H1 (cell line): Measurements from ENCODE around the gene NUBPL. TPM values are rescaled to one million over a fixed set of nuclear protein-coding genes. Genes with fewer than 3 reads are reported as not detected.

Source experiments
- CTCF ChIA-PET: fragments of 300-600 bp; sonication (Branson Sonifier 250); formaldehyde crosslinking; loops from one replicate; lab custom pipeline; 2021; ENCODE audit not compliant: partially characterized antibody; lab: Charles Lee
- POLR2A ChIA-PET: fragments of 300-600 bp; sonication (Branson Sonifier 250); formaldehyde crosslinking; loops from one replicate; lab custom pipeline; 2021; ENCODE audit warnings: inconsistent platforms; ENCODE audit not compliant: partially characterized antibody; lab: Charles Lee
- DNase-seq, 2 experiments: peaks; one replicate each; pipeline versions ENCODE4 v3.0.0 to v3.0.0-alpha.2; 2010 to 2022; ENCODE audit warnings: low spot score in 2 of 2, low read depth in 1 of 2, mixed read lengths in 1 of 2
- FAIRE-seq: peaks from 2 replicates; lab custom pipeline; 2011; peaks lifted over from hg19 to GRCh38; lab: Jason Lieb, UNC
- H2AFZ ChIP-seq: 2 replicates; pipeline ENCODE4 v1.8.1; 2012; ENCODE audit warnings: low read length, inconsistent platforms
- H2AK5ac ChIP-seq: 2 replicates; pipeline ENCODE4 v1.6.1; 2013; ENCODE audit warnings: low read depth, low read length
- H2BK120ac ChIP-seq: replicated peaks from 2 replicates; pipeline ENCODE3; 2013; ENCODE audit warnings: low read depth, low read length, inconsistent platforms
- H2BK12ac ChIP-seq: 2 replicates; pipeline ENCODE4 v1.6.1; 2013; ENCODE audit warnings: low read depth, low read length
- H2BK15ac ChIP-seq: 2 replicates; pipeline ENCODE4 v1.6.1; 2013; ENCODE audit warnings: low read length
- H2BK20ac ChIP-seq: 2 replicates; pipeline ENCODE4 v1.6.1; 2013; ENCODE audit warnings: low read length
- H2BK5ac ChIP-seq: 2 replicates; pipeline ENCODE4 v1.6.1; 2013; ENCODE audit warnings: low read depth, low read length
- H3K14ac ChIP-seq: 2 replicates; pipeline ENCODE4 v1.6.1; 2013; ENCODE audit warnings: inconsistent platforms; ENCODE audit not compliant: insufficient read length
- H3K18ac ChIP-seq: 2 replicates; pipeline ENCODE4 v1.6.1; 2013; ENCODE audit warnings: low read length; ENCODE audit errors: extremely low read depth
- H3K23ac ChIP-seq: 2 replicates; pipeline ENCODE4 v1.6.1; 2013; ENCODE audit warnings: inconsistent platforms; ENCODE audit not compliant: insufficient read length
- H3K23me2 ChIP-seq: 2 replicates; pipeline ENCODE4 v1.6.1; 2013; ENCODE audit warnings: low read depth, low read length
- H3K27ac ChIP-seq: 2 replicates; pipeline ENCODE4 v1.6.1; 2011; ENCODE audit warnings: low read depth, low read length, inconsistent platforms
- H3K27me3 ChIP-seq, 4 experiments: replicated peaks in 1 of 4; 1 replicate in 1 of 4; 2 replicates in 3 of 4; pipeline versions ENCODE4 v1.6.1 to v1.8.1; 2011 to 2013; ENCODE audit warnings: low read length in 3 of 4, mild to moderate bottlenecking in 3 of 4, inconsistent platforms in 2 of 4, mixed read lengths in 2 of 4, moderate library complexity in 1 of 4; ENCODE audit not compliant: control insufficient read depth in 3 of 4, insufficient read depth in 3 of 4; ENCODE audit errors: extremely low read depth in 1 of 4
- H3K36me3 ChIP-seq, 4 experiments: 2 replicates each; pipeline versions ENCODE4 v1.6.1 to v1.8.1; 2011 to 2013; ENCODE audit warnings: mild to moderate bottlenecking in 4 of 4, low read length in 3 of 4, moderate library complexity in 2 of 4, control low read depth in 1 of 4, inconsistent platforms in 1 of 4; ENCODE audit not compliant: insufficient read depth in 4 of 4, control insufficient read depth in 2 of 4
- H3K4ac ChIP-seq: replicated peaks from 2 replicates; pipeline ENCODE3; 2013; ENCODE audit warnings: low read length, low read depth, mixed read lengths, inconsistent platforms; ENCODE audit not compliant: insufficient read length
- H3K4me1 ChIP-seq, 4 experiments: replicated peaks in 1 of 4; 1 replicate in 1 of 4; 2 replicates in 3 of 4; pipeline versions ENCODE4 v1.6.1 to v1.8.1; 2011 to 2013; ENCODE audit warnings: low read length in 3 of 4, inconsistent platforms in 2 of 4, mixed read lengths in 1 of 4; ENCODE audit not compliant: insufficient read depth in 4 of 4, control insufficient read depth in 3 of 4
- H3K4me2 ChIP-seq, 2 experiments: 2 replicates each; pipeline versions ENCODE4 v1.6.1 to v1.8.1; 2011 to 2013; ENCODE audit warnings: low read depth in 2 of 2, low read length in 2 of 2, control low read depth in 1 of 2, inconsistent platforms in 1 of 2, mild to moderate bottlenecking in 1 of 2; ENCODE audit not compliant: insufficient read depth in 1 of 2
- H3K4me3 ChIP-seq, 4 experiments: fragments of 200-600, 300-600 bp in 1 of 4; sonication (generic), shearing (Covaris generic), sonication (Bioruptor Twin) in 1 of 4; 2 replicates each; pipeline versions ENCODE4 v1.5.1 to v1.8.1; 2011 to 2016; ENCODE audit warnings: low read length in 4 of 4, low read depth in 3 of 4, control low read depth in 2 of 4, inconsistent platforms in 2 of 4, mild to moderate bottlenecking in 2 of 4, mixed read lengths in 1 of 4, moderate library complexity in 1 of 4; ENCODE audit not compliant: insufficient read depth in 2 of 4; ENCODE audit errors: extremely low read depth in 1 of 4
- H3K56ac ChIP-seq: replicated peaks from 2 replicates; pipeline ENCODE3; 2013; ENCODE audit warnings: low read depth, mild to moderate bottlenecking, mixed read lengths, low read length, inconsistent platforms; ENCODE audit not compliant: insufficient read length
- H3K79me1 ChIP-seq: 2 replicates; pipeline ENCODE4 v1.6.1; 2013; ENCODE audit warnings: low read depth, low read length, control low read depth
- H3K79me2 ChIP-seq, 2 experiments: 2 replicates each; pipeline versions ENCODE4 v1.6.1 to v1.8.1; 2012 to 2013; ENCODE audit warnings: low read length in 2 of 2, mild to moderate bottlenecking in 2 of 2, inconsistent platforms in 1 of 2; ENCODE audit not compliant: insufficient read depth in 2 of 2, control insufficient read depth in 1 of 2
- H3K9ac ChIP-seq, 4 experiments: replicated peaks in 1 of 4; 1 replicate in 1 of 4; 2 replicates in 3 of 4; pipeline versions ENCODE4 v1.6.1 to v1.8.1; 2011 to 2013; ENCODE audit warnings: low read depth in 3 of 4, low read length in 3 of 4, control low read depth in 2 of 4, mild to moderate bottlenecking in 2 of 4, moderate library complexity in 2 of 4, inconsistent platforms in 1 of 4; ENCODE audit errors: extremely low read depth in 1 of 4
- H3K9me3 ChIP-seq, 2 experiments: 2 replicates each; pipeline versions ENCODE4 v1.6.1 to v1.8.1; 2012 to 2013; ENCODE audit warnings: mild to moderate bottlenecking in 2 of 2, moderate library complexity in 2 of 2, control low read depth in 1 of 2, inconsistent platforms in 1 of 2, low read depth in 1 of 2, low read length in 1 of 2, mixed read lengths in 1 of 2; ENCODE audit not compliant: insufficient read depth in 2 of 2
- H4K20me1 ChIP-seq, 2 experiments: replicated peaks in 1 of 2; 2 replicates each; pipeline versions ENCODE3 to v1.8.1; 2011 to 2013; ENCODE audit warnings: inconsistent platforms in 2 of 2, low read length in 2 of 2, mild to moderate bottlenecking in 1 of 2; ENCODE audit not compliant: insufficient read depth in 2 of 2, control insufficient read depth in 1 of 2
- H4K5ac ChIP-seq: 2 replicates; pipeline ENCODE4 v1.6.1; 2013; ENCODE audit warnings: low read length, low read depth, mixed read lengths, inconsistent platforms; ENCODE audit not compliant: insufficient read length
- H4K8ac ChIP-seq: 2 replicates; pipeline ENCODE4 v1.8.0; 2013; ENCODE audit warnings: mild to moderate bottlenecking, moderate library complexity, low read length, inconsistent platforms; ENCODE audit not compliant: insufficient read depth; ENCODE audit errors: extremely low read depth
- H4K91ac ChIP-seq: replicated peaks from 2 replicates; pipeline ENCODE3; 2013; ENCODE audit warnings: low read length, mixed read lengths, inconsistent platforms; ENCODE audit not compliant: insufficient read length
- BRCA1 ChIP-seq: IDR thresholded peaks from 2 replicates; pipeline ENCODE4 v1.6.1; 2012; ENCODE audit warnings: low read depth, low read length, improper control_type of control experiment
- CHD1 ChIP-seq: IDR thresholded peaks from 2 replicates; pipeline ENCODE4 v1.6.1; 2012; ENCODE audit warnings: low read depth, low read length, improper control_type of control experiment
- CHD2 ChIP-seq: IDR thresholded peaks from 2 replicates; pipeline ENCODE4 v1.6.1; 2012; ENCODE audit warnings: low read length, improper control_type of control experiment
- CTBP2 ChIP-seq: IDR thresholded peaks from 2 replicates; pipeline ENCODE4 v1.7.0; 2011; ENCODE audit warnings: borderline replicate concordance, mild to moderate bottlenecking, moderate library complexity, mixed read lengths, low read length; ENCODE audit not compliant: insufficient read depth, insufficient read length
- E2F6 ChIP-seq: IDR thresholded peaks from 2 replicates; pipeline ENCODE4 v1.6.1; 2012; ENCODE audit warnings: inconsistent platforms
- JUN ChIP-seq: IDR thresholded peaks from 2 replicates; pipeline ENCODE4 v1.6.1; 2011; ENCODE audit warnings: low read depth, mild to moderate bottlenecking, improper control_type of control experiment, low read length
- JUND ChIP-seq: IDR thresholded peaks from 2 replicates; pipeline ENCODE4 v1.6.1; 2011; ENCODE audit warnings: mild to moderate bottlenecking, improper control_type of control experiment, low read length
- KDM1A ChIP-seq: fragments of 200-600, 300-600 bp; sonication (generic); IDR thresholded peaks from 2 replicates; pipeline ENCODE4 v1.7.1; 2016; ENCODE audit warnings: mild to moderate bottlenecking, low read length, borderline replicate concordance
- KDM4A ChIP-seq: IDR thresholded peaks from one replicate; pipeline ENCODE4 v1.7.1; 2012; ENCODE audit warnings: low read depth, mild to moderate bottlenecking, moderate library complexity, low read length, inconsistent platforms; ENCODE audit not compliant: severe bottlenecking
- PHF8 ChIP-seq: fragments of 200-600 bp; sonication (generic); conservative IDR thresholded peaks from 2 replicates; pipeline ENCODE4 v1.7.1; 2012; ENCODE audit warnings: low read depth, mild to moderate bottlenecking, inconsistent platforms, low read length, moderate library complexity
- RXRA ChIP-seq: IDR thresholded peaks from 2 replicates; pipeline ENCODE4 v1.6.1; 2011; ENCODE audit warnings: low read depth, mild to moderate bottlenecking, low read length, moderate library complexity; ENCODE audit not compliant: insufficient read depth
- SIX5 ChIP-seq: IDR thresholded peaks from 2 replicates; pipeline ENCODE4 v1.6.1; 2011; ENCODE audit warnings: mild to moderate bottlenecking, low read depth, low read length
- TAF7 ChIP-seq: optimal IDR thresholded peaks from 2 replicates; pipeline ENCODE3; 2011; ENCODE audit warnings: low read depth, mild to moderate bottlenecking, inconsistent platforms, low read length, moderate library complexity, borderline replicate concordance
- WGBS, 2 experiments: shearing (Covaris generic) in 1 of 2; methylation state at CpG; one replicate each; pipeline versions ENCODE4 v1.1.6 to v1.1.7; 2013 to 2015; ENCODE audit warnings: low lambda C conversion rate in 2 of 2, mixed read lengths in 2 of 2, inconsistent platforms in 1 of 2, low coverage in 1 of 2, missing lambda C conversion rate in 1 of 2; ENCODE audit not compliant: insufficient replicate concordance in 2 of 2, insufficient coverage in 1 of 2, insufficient read length in 1 of 2; ENCODE audit errors: extremely low coverage in 1 of 2, missing lambda C conversion rate in 1 of 2; 5-methylcytosine and 5-hydroxymethylcytosine counted together
- polyA plus RNA-seq, 7 experiments: library from polyadenylated mRNA; depleted of rRNA in 3 of 7; stranded (reverse) in 5 of 7; unstranded in 2 of 7; fragments of >200 nt in 5 of 7; fragments of 200-250 nt in 2 of 7; gene quantifications; 1 replicate in 5 of 7; 2 replicates in 1 of 7; 4 replicates in 1 of 7; pipeline versions ENCODE4 v1.2.1 to v1.2.3, GENCODE V29; 2011 to 2013; ENCODE audit warnings: missing spikeins in 2 of 7, mixed read lengths in 2 of 7
- total RNA-seq: library from RNA; stranded (reverse); fragmentation: NEBNext Ultra II Directional; extraction: Animal tissue kit (Norgen Biotek cat#: 25700); gene quantifications from 2 replicates; pipeline ENCODE4 v1.2.1, GENCODE V29; 2021

Gene NUBPL
- total and polyA plus RNA-seq, 2 of the 8 experiments (the other 6 are each of a cell fraction or from before 2014, with no cell fraction given) = 1.6 to 6.8 TPM

GRCh38 chr14:31566456-31566855, 5.3 kb downstream of the NUBPL start:
- no peak overlapping the region for H4K5ac ChIP-seq
- no peak overlapping the region for H4K8ac ChIP-seq
- H3K4me2 ChIP-seq = no peak overlapping the region
- no peak for FAIRE-seq
- H3K4ac ChIP-seq = no peak overlapping the region
- H3K79me2 ChIP-seq = no peaks in the 10 kb centered on the region
- no peaks in the 10 kb centered on the region for H3K23me2 ChIP-seq
- H3K14ac ChIP-seq = no peak overlapping the region
- CTCF ChIA-PET = no interaction called here
- H3K36me3 ChIP-seq = no peaks in the 10 kb centered on the region
- no peak overlapping the region for H3K9ac ChIP-seq
- no peak overlapping the region for H3K27ac ChIP-seq
- H2BK15ac ChIP-seq = no peak overlapping the region
- H3K18ac ChIP-seq = no peak overlapping the region
- TF ChIP-seq KDM1A (no peak), CHD2 (no peak), JUND (no peak), PHF8 (no peak), BRCA1 (no peak), RXRA (no peak), SIX5 (no peak), E2F6 (no peak), KDM4A (no peak), CHD1 (no peak), JUN (no peak), TAF7 (no peak), CTBP2 (no peak)
- TF ChIP-seq, all 59 proteins: peak for 0
- Histone ChIP-seq H3K27me3 (no peaks in the 10 kb centered on the region), H2AFZ (no peak overlapping the region), H3K56ac (no peak overlapping the region), H3K4me3 (no peak overlapping the region), H2BK20ac (no peak overlapping the region), H3K79me1 (no peaks in the 10 kb centered on the region), H3K23ac (no peak overlapping the region), H4K20me1 (no peaks in the 10 kb centered on the region), H3K9me3 (peaks cover 0 to 11% of the 10 kb centered on the region in 2 experiments; a peak in 2 of 4 replicates), H2BK12ac (no peak overlapping the region), H2BK5ac (no peak overlapping the region), H3K4me1 (no peaks in the 10 kb centered on the region), H2BK120ac (no peak overlapping the region), H4K91ac (no peak overlapping the region), H2AK5ac (no peak overlapping the region)
- no peak for DNase-seq
- WGBS, 2 experiments = 100% methylated on average over 1 of the region's 1 CpG; no CpG with 5 or more reads in 1 of the 2 experiments
- POLR2A ChIA-PET = no interaction called here
